ENCODE measurements around the gene MAP4K3.

GRCh38 chr2:39269941-39270340, 167.1 kb downstream of the MAP4K3 start:
- no peak for TF ChIP-seq POLR2A (IDR thresholded peaks at IDR 0.05)
- TF ChIP-seq, protein P1, sequence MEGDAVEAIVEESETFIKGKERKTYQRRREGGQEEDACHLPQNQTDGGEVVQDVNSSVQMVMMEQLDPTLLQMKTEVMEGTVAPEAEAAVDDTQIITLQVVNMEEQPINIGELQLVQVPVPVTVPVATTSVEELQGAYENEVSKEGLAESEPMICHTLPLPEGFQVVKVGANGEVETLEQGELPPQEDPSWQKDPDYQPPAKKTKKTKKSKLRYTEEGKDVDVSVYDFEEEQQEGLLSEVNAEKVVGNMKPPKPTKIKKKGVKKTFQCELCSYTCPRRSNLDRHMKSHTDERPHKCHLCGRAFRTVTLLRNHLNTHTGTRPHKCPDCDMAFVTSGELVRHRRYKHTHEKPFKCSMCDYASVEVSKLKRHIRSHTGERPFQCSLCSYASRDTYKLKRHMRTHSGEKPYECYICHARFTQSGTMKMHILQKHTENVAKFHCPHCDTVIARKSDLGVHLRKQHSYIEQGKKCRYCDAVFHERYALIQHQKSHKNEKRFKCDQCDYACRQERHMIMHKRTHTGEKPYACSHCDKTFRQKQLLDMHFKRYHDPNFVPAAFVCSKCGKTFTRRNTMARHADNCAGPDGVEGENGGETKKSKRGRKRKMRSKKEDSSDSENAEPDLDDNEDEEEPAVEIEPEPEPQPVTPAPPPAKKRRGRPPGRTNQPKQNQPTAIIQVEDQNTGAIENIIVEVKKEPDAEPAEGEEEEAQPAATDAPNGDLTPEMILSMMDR (IDR thresholded peaks at IDR 0.05): no peak

Measured in thyroid gland (tissue), 4 donors.